Measurements from ENCODE around the gene LRRC18.

LRRC18 gene

GRCh38 chr10:48905311-48905710 is 34.3 kb downstream of the LRRC18 start:
- DNase-seq, result no peak

- no peak for DNase-seq
Measured at GRCh38 chr10:48904861-48905260, 34.8 kb downstream of the LRRC18 start.

DNA sequence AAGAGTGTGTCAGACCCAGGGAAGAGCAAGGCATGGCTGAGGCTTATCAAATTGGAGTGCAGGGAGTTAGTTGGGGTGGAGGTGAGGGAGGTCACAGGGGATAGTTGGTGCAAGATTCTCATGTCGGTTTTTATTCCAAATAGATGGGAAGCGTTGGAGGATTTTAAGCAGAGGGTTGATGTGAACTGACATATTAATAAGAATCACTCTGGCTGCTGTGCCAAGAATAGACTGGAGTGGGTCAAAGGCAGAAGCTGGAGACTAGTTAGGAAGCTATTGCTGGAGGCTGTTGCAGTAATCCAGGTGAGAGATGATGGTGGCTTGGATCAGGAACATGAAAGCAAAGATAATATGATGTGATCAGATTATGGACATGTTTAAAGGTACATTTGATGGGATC is 36.5 kb downstream of the LRRC18 start:
- DNase-seq, result no peak

GRCh38 chr10:48902096-48902495 is 37.5 kb downstream of the LRRC18 start:
- DNase-seq, result no peak

- no peak for DNase-seq
Measured at GRCh38 chr10:48901319-48901718, 38.3 kb downstream of the LRRC18 start.

GRCh38 chr10:48900371-48900801 is 39.3 kb downstream of the LRRC18 start:
- DNase-seq, result no peak

- DNase-seq, result no peak
Measured at GRCh38 chr10:48899781-48900180, 39.9 kb downstream of the LRRC18 start.

GRCh38 chr10:48898426-48898825 is 41.2 kb downstream of the LRRC18 start:
- no peak for DNase-seq

GRCh38 chr10:48897441-48897790 is 42.2 kb downstream of the LRRC18 start:
- DNase-seq, result no peak

DNA sequence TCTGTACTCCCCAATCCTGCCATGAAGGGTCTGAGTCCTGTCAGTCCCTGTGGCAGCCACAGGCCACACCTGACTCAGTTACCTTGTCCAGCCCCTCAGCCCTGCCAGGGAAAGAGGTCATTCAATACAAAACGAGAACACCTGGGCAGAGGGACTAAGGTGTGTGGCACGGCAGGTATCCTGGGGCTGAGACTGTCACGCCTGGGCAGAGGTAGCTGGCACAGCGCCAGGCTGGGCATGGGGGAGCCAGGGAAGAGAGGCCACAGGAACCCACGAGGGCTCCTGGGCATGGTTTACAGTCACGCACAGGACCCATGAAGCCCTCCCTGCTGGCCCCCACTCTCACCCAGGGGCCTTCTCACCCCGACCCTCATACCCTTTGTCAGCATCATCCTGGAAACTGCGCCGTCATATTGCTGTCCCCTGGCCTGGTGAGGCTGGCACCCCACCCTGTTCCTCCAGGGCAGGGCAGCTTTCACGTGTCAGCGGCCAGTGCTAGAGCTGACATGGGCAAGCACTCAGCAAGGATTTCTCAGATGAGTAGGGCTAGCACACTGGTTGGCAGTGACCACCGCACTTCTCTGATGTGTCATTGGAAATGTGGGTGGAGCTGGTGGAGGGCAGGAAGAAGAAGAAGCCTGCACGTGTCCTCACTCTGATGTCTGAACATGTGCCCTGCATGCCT is 42.7 kb downstream of the LRRC18 start:
- no peak for DNase-seq

GRCh38 chr10:48895803-48896195 is 43.8 kb downstream of the LRRC18 start:
- DNase-seq, result no peak

GRCh38 chr10:48894911-48895802 is 44.5 kb downstream of the LRRC18 start:
- DNase-seq, result no peak

GRCh38 chr10:48890888-48891850 is 48.5 kb downstream of the LRRC18 start:
- DNase-seq, result no peak

- no peak for DNase-seq
Measured at GRCh38 chr10:48887982-48888381, 51.7 kb downstream of the LRRC18 start.

DNA sequence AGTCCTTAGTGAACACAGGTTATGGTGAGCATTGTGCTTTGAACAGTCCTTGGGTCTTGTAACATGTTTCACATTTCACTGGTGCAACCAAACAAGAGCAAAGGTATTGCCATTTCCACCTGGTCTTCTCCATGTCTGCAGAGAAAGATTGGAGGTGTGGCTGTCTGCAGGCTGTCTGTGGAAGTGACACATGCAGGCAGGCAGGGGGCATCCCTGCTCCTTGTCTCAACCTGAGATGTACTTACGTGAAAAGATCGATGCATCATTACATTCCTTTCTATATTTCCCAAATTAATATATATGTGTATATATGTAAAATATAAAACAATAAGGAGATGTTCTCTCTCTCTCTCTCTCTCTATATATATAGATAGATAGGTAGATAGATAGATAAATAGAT is 54.3 kb downstream of the LRRC18 start:
- no peak for DNase-seq

- no peak for DNase-seq
Measured at GRCh38 chr10:48884179-48885045, 55.2 kb downstream of the LRRC18 start.

DNA sequence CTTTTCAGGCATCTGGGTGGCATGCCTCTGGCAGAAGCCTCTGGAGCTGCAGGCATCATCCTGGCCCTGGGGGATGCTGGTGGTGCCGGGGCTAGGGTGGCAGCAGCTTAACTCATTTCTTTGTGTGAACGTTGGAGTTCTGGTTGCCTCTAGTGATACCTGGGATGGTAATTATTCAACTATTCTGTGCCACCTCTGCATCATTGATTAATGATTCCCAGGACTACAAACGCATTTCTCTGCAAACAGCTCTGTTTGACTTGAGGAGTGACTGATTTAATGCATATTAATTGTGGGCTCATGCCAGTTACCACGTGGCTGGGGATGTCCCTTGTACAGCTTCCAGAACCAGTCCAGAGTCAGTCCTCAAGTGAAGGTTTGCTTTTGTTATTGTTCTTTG is 55.9 kb downstream of the LRRC18 start:
- no peak for DNase-seq

DNA sequence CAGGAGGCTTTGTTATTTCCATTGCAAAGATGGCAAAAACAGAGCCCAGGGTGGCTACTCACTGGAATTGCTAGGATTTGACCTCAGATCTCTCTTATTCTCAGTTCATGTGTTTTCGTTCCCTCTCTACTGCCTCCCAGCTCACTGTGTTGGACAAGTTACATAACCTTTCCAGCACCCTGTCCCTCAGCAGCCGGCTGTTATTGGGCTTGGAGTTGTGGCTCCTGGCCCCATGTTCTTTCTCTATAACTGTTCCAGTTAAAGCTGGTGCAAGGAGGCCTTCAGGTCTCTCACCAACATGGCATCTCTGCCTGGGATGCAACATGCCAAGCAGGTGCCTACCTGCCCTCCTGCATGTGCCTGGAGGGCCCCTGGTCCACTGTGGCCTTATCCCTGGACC is 56.8 kb downstream of the LRRC18 start:
- DNase-seq, result no peak

- no peak for DNase-seq
Measured at GRCh38 chr10:48881937-48882336, 57.7 kb downstream of the LRRC18 start.

DNA sequence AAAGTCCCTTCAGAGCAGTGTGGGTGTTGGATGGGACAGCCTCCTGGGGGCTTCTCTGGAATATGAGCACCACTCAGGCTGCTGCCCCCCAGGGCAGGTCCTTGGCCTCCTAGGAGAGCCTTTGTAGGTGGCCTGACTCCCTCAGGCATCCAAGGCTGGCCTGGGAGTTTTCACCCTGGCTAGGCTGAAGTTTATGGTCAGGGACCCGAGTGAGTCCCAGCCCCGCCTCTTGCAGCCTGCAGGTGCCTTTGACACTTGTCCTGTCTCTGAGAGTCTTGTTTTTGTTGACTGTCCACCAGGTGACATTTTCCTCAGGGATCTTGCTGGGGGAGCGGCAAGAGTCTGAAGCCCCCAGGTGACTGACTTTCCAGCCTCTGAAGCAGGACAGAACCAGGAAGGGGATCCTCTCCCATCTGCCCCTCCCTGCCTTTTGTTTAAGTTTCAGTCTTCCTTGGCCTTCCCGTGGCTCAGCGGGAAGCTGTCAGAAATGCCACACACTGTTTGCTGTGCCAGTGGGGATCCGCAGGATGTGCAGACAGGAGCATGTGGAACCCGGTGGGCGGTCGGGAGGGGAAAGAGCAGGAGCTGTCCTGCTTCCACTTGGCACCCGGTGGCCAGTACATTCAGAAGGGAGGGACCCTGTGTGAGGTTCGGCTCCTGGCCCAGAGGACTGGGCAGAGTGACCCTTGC is 59.5 kb downstream of the LRRC18 start:
- DNase-seq, result no peak

DNA sequence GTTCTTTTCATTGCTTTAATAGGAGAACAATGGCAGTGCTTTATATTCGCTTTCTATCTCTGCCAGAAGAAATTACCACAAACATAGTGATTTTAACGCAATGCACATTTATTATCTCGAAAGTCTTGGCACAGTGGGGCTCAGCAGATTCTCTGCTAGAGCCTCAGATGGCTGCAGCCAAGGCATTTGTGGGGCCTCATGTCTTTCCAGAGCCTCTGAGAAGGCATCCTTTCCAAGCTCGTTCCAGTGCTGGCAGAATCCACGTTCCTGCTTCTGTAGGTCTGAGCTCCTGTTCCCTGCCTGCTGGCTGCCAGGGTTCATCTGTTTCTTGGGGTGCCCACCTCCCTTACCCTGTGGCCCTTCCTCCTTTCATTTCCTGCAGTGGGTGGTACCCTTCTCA is 60.2 kb downstream of the LRRC18 start:
- no peak for DNase-seq

GRCh38 chr10:48878091-48878490 is 61.5 kb downstream of the LRRC18 start:
- no peak for DNase-seq
